HG02870 (cell line): ENCODE data around the gene MTFMT.
A peak's percentile ranks its signal among the peaks of the same experiment; 100 is the strongest.

ENCODE experiments used
- ATAC-seq: cut with Tn5 transposase; IDR thresholded peaks from one replicate; pipeline ENCODE4 v1.9.1; 2021; ENCODE audit warnings: mild to moderate bottlenecking, moderate library complexity; ENCODE audit not compliant: unreplicated experiment

Gene MTFMT

GRCh38 chr15:64989416-64990167 is 39.8 kb downstream of the MTFMT start, which contains the start of gene SPG21:
Gene SPG21, minus strand, starts transcription at chr15:64989914. Its CDS starts 6,345 bp downstream, at chr15:64983569.
- ATAC-seq: peak; percentile 96

GRCh38 chr15:64987136-64987535 is 42.3 kb downstream of the MTFMT start:
- no peak for ATAC-seq

GRCh38 chr15:64985366-64986033 is 43.9 kb downstream of the MTFMT start:
- ATAC-seq: no peak

- no peak for ATAC-seq
These were observed 47.0 kb downstream of the MTFMT start for GRCh38 chr15:64982472-64982871.

- ATAC-seq: no peak
These were observed 47.5 kb downstream of the MTFMT start for GRCh38 chr15:64981812-64982431.

- no peak for ATAC-seq
These were observed 50.2 kb downstream of the MTFMT start for GRCh38 chr15:64979252-64979710.

GRCh38 chr15:64975390-64975789 is 54.0 kb downstream of the MTFMT start:
- no peak for ATAC-seq

GRCh38 chr15:64970698-64971097 is 58.7 kb downstream of the MTFMT start:
- no peak for ATAC-seq

- ATAC-seq: no peak
These were observed 60.0 kb downstream of the MTFMT start for GRCh38 chr15:64969401-64969800.

- ATAC-seq: no peak
These were observed 68.4 kb downstream of the MTFMT start for GRCh38 chr15:64961013-64961412.

- ATAC-seq: no peak
These were observed 69.3 kb downstream of the MTFMT start for GRCh38 chr15:64960153-64960552.

GRCh38 chr15:64959128-64959527 is 70.3 kb downstream of the MTFMT start:
- no peak for ATAC-seq

GRCh38 chr15:64954395-64954794 is 75.0 kb downstream of the MTFMT start:
- no peak for ATAC-seq

- no peak for ATAC-seq
These were observed 77.5 kb downstream of the MTFMT start for GRCh38 chr15:64951777-64952418.
